A549 (cell line): ENCODE measurements around the gene ARL9.

ENCODE experiments used
- ESRRA ChIP-seq: fragments of 150-350 bp; IDR thresholded peaks from 2 replicates; pipeline ENCODE4 v1.6.1; 2014; ENCODE audit warnings: mild to moderate bottlenecking, low read length, borderline replicate concordance
- MAFK ChIP-seq: fragments of 450-650 bp; IDR thresholded peaks from 2 replicates; pipeline ENCODE4 v1.6.1; 2014; ENCODE audit not compliant: partially characterized antibody
- POLR2A ChIP-seq: IDR thresholded peaks from 2 replicates; pipeline ENCODE4 v1.6.1; 2012; ENCODE audit warnings: mild to moderate bottlenecking, low read length
- RAD21 ChIP-seq, 2 experiments: fragments of >200 bp in 1 of 2; sonication (Bioruptor Twin) in 1 of 2; formaldehyde crosslinking in 1 of 2; IDR thresholded peaks in 1 of 2; conservative IDR thresholded peaks in 1 of 2; 2 replicates in 1 of 2; 3 replicates in 1 of 2; pipeline ENCODE4 v1.6.1; 2012 to 2018; ENCODE audit warnings: inconsistent platforms in 1 of 2
- RNF2 ChIP-seq: fragments of 200-600 bp; sonication (generic); IDR thresholded peaks from 2 replicates; pipeline ENCODE4 v1.6.1; 2016; ENCODE audit warnings: low read depth, mild to moderate bottlenecking, antibody characterized with exemption, moderate library complexity, borderline replicate concordance
- SMC3 ChIP-seq: fragments of >200 bp; sonication (Bioruptor Twin); formaldehyde crosslinking; IDR thresholded peaks from 3 replicates; pipeline ENCODE4 v1.6.1; 2018; ENCODE audit warnings: inconsistent platforms
- SREBF2 ChIP-seq: fragments of 450-650 bp; IDR thresholded peaks from 2 replicates; pipeline ENCODE4 v1.6.1; 2014; ENCODE audit warnings: mild to moderate bottlenecking, moderate library complexity
- ZFP36 ChIP-seq: fragments of 450-650 bp; IDR thresholded peaks from 2 replicates; pipeline ENCODE4 v1.6.1; 2014; ENCODE audit warnings: borderline replicate concordance; ENCODE audit not compliant: partially characterized antibody
- TF ChIP-seq, protein P1 (sequence below): fragments of >200 bp; sonication (Bioruptor Twin); formaldehyde crosslinking; IDR thresholded peaks from 3 replicates; pipeline ENCODE4 v1.5.1; 2016
- TF ChIP-seq, protein P2 (sequence below): fragments of 200-600 bp; sonication (generic); IDR thresholded peaks from 2 replicates; pipeline ENCODE4 v1.6.1; 2016; ENCODE audit warnings: antibody characterized with exemption, mild to moderate bottlenecking, moderate library complexity
- TF ChIP-seq, protein P3 (sequence below): fragments of 450-650 bp; IDR thresholded peaks from 2 replicates; pipeline ENCODE4 v1.6.1; 2014; ENCODE audit warnings: antibody characterized with exemption
- TF ChIP-seq, protein P4 (sequence below): fragments of 250-450 bp; sonication (Bioruptor Pico); IDR thresholded peaks from 2 replicates; pipeline ENCODE4 v1.5.0; 2021; ENCODE audit warnings: mild to moderate bottlenecking, moderate library complexity, borderline replicate concordance

DNA sequence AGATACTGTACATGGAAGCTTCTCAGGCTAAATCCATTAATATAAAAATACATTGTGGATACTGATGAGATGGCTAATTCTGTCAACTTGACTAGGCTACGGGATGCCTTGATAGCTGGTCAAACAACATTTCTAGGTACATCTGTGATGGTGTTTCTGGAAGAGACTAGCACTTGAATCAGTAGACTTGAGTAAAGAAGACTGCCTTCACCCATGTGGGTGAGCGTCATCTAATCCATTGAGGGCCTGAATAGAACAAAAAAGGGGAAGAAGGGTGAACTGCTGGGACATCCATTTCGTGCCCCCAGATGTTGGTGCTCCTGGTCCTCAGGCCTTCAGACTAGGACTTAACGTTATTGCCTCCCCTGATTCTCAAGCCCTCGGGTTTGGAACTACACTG is 41.9 kb upstream of the ARL9 start:
- TF ChIP-seq RAD21 (conservative IDR thresholded peaks at IDR 0.05 in 1 of 2, IDR thresholded peaks at IDR 0.05 in 1 of 2) = no peak
- TF ChIP-seq SREBF2 = no peak
- TF ChIP-seq, protein P1, sequence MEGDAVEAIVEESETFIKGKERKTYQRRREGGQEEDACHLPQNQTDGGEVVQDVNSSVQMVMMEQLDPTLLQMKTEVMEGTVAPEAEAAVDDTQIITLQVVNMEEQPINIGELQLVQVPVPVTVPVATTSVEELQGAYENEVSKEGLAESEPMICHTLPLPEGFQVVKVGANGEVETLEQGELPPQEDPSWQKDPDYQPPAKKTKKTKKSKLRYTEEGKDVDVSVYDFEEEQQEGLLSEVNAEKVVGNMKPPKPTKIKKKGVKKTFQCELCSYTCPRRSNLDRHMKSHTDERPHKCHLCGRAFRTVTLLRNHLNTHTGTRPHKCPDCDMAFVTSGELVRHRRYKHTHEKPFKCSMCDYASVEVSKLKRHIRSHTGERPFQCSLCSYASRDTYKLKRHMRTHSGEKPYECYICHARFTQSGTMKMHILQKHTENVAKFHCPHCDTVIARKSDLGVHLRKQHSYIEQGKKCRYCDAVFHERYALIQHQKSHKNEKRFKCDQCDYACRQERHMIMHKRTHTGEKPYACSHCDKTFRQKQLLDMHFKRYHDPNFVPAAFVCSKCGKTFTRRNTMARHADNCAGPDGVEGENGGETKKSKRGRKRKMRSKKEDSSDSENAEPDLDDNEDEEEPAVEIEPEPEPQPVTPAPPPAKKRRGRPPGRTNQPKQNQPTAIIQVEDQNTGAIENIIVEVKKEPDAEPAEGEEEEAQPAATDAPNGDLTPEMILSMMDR = no peak
- no peak for TF ChIP-seq MAFK
- TF ChIP-seq, protein P2, sequence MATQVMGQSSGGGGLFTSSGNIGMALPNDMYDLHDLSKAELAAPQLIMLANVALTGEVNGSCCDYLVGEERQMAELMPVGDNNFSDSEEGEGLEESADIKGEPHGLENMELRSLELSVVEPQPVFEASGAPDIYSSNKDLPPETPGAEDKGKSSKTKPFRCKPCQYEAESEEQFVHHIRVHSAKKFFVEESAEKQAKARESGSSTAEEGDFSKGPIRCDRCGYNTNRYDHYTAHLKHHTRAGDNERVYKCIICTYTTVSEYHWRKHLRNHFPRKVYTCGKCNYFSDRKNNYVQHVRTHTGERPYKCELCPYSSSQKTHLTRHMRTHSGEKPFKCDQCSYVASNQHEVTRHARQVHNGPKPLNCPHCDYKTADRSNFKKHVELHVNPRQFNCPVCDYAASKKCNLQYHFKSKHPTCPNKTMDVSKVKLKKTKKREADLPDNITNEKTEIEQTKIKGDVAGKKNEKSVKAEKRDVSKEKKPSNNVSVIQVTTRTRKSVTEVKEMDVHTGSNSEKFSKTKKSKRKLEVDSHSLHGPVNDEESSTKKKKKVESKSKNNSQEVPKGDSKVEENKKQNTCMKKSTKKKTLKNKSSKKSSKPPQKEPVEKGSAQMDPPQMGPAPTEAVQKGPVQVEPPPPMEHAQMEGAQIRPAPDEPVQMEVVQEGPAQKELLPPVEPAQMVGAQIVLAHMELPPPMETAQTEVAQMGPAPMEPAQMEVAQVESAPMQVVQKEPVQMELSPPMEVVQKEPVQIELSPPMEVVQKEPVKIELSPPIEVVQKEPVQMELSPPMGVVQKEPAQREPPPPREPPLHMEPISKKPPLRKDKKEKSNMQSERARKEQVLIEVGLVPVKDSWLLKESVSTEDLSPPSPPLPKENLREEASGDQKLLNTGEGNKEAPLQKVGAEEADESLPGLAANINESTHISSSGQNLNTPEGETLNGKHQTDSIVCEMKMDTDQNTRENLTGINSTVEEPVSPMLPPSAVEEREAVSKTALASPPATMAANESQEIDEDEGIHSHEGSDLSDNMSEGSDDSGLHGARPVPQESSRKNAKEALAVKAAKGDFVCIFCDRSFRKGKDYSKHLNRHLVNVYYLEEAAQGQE = no peak
- TF ChIP-seq RNF2 = no peak
- TF ChIP-seq, protein P3, sequence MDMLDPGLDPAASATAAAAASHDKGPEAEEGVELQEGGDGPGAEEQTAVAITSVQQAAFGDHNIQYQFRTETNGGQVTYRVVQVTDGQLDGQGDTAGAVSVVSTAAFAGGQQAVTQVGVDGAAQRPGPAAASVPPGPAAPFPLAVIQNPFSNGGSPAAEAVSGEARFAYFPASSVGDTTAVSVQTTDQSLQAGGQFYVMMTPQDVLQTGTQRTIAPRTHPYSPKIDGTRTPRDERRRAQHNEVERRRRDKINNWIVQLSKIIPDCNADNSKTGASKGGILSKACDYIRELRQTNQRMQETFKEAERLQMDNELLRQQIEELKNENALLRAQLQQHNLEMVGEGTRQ = no peak
- TF ChIP-seq POLR2A = no peak
- TF ChIP-seq ZFP36 = no peak
- no peak for TF ChIP-seq ESRRA
- TF ChIP-seq, protein P4, sequence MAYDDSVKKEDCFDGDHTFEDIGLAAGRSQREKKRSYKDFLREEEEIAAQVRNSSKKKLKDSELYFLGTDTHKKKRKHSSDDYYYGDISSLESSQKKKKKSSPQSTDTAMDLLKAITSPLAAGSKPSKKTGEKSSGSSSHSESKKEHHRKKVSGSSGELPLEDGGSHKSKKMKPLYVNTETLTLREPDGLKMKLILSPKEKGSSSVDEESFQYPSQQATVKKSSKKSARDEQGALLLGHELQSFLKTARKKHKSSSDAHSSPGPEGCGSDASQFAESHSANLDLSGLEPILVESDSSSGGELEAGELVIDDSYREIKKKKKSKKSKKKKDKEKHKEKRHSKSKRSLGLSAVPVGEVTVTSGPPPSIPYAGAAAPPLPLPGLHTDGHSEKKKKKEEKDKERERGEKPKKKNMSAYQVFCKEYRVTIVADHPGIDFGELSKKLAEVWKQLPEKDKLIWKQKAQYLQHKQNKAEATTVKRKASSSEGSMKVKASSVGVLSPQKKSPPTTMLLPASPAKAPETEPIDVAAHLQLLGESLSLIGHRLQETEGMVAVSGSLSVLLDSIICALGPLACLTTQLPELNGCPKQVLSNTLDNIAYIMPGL (CRISPR knock-in tag) = no peak
- no peak for TF ChIP-seq SMC3
